Kasumi-1 (cell line): Measurements from ENCODE around the gene EXOC3L1.

Source experiments
- DNase-seq, 2 experiments: peaks; one replicate each; lab custom pipeline; 2025; lab: John Stamatoyannopoulos, UW

Gene EXOC3L1

DNA sequence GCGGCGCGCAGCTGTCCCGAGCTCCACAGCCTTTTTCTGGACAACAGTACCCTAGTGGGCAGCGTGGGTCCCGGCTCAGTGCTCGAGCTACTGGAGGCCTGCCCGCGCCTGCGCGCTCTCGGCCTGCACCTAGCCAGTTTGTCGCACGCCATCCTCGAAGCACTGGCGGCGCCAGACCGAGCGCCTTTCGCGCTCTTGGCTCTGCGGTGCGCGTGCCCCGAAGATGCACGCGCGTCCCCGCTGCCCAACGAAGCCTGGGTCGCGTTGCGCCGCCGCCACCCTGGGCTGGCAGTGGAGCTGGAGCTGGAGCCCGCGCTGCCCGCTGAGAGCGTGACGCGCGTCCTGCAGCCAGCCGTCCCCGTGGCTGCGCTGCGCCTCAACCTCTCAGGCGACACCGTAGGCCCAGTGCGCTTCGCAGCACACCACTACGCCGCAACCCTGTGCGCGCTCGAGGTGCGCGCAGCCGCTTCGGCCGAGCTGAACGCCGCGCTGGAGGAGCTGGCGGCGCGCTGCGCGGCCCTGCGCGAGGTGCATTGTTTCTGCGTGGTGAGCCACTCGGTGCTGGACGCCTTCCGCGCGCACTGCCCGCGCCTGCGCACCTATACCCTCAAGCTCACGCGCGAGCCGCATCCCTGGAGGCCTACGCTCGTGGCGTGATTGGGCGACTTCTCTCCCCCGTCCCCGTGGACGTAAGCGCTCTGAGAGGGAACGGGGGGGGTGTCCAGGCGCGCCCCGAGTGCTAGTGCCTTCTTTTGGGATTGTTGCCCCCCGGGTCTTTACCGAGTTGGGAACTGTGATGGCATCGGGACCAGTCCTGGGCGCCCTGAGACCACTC, 26.6 kb downstream of the EXOC3L1 start:
- no peak for DNase-seq

DNA sequence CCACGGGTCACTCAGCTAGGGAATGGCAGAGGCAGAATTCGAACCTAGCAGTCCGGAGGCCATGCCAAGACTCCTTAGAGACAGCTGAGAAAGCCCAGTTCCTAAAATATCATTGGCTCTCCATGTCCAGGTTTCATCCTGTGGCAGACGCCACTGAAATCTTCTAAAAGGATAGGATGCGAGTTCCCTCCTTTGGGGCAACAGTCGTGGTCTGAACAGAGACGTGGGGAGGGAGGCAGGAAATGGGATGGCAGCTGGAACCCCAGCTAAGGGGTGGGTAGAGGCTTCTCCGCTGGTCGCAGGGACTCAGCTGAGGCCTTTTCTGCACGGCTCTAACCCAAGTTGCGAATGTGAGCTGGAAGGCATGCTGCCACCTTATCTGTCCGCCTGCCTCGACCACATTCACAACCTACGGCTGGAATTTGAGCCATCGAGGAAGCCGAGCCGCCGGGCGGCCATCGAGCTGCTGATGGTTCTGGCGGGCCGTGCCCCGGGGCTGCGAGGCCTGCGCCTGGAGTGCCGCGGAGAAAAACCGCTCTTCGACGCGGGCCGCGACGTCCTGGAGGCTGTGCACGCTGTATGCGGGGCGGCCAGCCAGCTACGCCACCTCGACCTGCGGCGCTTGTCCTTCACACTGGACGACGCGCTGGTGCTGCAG, 27.3 kb downstream of the EXOC3L1 start:
- DNase-seq = no peak

DNA sequence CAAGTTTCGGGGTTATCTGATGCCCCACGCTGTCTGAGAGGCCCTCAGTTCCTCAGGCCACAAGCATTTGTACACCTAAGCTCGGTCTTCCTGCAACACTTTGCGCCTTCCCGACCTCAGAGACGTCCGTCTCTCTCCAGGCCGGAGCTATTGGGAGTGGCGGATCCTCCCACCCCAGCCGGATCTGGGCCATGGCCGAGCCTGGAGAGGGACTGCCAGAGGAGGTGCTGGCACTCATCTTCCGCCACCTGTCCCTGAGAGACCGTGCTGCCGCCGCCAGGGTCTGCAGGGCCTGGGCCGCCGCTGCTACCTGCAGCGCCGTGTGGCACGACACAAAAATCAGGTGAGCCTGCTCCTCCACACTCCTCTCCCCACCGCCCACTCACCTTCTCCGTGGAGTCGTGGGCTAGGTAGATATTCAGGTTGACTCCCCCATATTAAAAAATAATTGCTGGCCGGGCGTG, 28.3 kb downstream of the EXOC3L1 start:
- no peak for DNase-seq

DNA sequence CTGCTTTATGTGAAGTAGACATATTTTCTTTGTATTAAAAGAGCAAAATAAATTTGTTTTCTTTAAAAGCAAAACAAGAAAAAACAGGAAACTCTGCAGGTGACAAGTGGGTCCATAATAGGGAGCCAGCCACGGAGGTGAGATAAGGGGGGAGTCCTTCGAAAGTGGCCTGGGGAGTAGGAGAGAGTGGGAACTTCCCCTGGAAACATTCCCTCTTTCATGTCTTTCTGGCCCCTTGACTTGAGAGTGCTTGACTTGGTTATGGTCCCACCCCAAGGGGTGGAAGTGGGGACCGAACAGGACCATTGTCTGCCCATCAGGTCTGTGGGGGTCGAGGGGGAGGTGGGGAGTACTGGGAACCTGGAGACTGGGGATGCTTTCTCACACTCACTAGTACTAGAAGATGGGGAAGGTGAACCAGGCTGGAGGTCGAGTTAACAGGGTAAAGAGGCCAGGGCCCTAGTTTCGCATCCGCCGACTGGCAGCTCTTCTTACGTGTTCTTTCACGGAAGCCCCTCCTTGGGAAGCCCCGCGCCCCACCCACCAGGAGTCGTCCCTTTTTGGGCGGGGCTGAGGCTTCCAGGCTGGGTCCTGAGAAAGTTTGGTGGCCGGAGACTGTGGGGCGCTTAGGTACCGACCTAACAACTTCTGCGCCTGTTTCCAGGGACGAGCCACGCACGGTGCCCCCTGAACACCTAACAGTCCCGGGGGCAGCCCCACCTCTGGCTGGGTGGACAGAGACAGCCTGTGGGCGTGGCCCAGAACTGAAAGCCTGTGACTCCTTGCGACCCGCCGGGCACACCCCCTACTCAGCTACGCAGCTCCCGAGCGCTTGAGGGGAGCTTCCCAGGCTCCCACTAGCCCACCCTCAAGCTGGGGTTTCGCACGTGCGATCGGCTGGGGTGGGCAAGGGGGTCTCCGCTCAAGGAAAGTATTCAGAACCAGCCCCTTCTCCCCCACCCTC, 31.0 kb downstream of the EXOC3L1 start:
- no peak for DNase-seq

DNA sequence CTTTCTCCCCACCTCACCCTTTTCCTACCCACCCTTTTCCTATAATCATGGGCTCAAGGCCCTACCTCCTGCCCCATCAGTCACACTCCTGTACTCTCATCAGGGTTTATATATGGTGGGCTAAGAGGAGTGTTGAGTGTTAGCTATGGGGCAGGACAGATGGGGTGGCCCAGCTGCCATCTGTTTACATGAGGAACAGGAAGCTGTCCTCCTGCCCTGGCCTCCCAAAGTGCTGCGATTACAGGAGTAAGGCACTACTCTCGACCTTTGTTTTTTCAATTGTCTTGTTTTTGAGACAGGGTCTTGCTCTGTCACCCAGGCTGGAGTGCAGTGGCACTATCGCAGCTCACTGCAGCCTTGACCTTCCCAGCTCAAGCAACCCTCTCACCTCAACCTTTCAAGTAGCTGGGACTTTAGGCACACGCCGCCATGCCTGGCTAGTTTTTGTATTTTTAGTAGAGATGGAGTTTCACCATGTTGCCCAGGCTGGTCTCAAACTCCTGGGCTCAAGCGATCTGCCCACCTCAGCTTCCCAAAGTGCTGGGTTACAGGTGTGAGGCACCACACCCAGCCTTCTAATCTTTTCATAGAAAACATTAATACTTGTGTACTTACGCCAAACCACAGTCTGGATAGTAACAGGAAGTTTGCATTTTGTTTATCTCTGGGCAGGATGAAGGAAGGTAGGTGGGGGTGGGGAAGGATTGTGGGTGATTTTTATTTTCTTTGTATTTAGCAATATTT, 31.9 kb downstream of the EXOC3L1 start:
- DNase-seq = no peak

DNA sequence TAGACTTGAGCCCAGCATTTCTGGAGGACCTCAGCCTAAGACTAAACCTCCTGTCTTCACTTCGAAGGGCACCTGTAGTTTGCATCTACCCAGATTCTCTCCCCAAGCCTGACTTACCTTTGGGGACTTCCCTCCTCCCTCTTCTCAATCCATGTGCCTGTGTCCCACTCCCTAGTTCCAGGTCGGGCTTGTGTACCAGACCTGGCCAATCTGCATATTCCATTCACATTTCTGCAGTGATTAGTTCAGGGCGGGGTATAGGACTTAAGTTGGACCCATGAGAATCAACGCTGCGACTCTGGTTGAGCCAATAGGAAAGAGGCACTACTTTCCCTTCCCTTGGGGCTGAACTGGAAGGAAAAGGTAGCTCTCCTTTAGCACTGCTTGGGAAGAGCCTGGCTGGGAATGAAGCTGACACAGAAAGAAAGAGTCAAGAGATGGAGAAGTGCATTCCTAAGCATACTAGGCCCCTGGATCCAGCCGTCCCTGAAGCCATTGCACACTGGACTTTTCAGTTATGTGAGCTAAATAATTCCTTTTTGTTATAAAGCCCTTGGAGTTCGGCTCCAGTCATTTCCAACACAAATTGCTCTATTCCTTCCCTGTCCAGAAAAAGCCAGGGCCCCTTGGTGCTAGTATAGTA, 32.7 kb downstream of the EXOC3L1 start:
- DNase-seq = no peak

DNA sequence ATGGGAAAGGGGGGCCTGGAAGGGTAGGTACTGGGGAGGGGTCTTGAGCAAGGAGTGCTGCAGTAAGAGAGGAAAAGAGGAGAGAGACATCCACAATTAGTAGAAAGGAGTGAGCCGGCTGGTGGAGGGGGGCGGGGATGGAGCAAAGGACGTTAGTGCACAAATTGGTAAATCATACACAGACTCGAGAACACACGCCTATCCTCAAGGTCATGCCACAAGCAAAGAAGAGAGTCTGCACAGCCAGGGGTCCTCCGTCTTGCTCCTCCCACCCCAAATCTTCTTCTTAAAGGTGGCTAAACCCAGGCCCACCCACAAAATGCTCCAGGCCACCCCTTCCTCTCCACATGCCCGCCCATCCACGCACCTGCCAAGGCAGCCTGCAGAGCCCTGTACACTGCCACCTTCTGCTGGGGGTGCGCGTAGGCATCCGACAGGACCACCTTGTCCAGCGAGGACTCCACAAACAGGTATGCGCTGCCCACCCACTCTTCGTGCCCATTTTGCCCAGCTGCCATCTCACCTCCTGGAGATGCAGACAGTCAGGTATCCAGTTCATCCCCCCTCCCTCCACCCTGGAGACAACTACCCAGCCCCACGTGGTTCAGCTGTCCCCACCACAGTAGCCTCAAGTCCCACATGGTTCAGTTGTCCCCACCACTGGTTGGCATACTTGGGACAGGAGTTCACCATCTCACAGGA, 33.6 kb downstream of the EXOC3L1 start:
- DNase-seq = no peak

DNA sequence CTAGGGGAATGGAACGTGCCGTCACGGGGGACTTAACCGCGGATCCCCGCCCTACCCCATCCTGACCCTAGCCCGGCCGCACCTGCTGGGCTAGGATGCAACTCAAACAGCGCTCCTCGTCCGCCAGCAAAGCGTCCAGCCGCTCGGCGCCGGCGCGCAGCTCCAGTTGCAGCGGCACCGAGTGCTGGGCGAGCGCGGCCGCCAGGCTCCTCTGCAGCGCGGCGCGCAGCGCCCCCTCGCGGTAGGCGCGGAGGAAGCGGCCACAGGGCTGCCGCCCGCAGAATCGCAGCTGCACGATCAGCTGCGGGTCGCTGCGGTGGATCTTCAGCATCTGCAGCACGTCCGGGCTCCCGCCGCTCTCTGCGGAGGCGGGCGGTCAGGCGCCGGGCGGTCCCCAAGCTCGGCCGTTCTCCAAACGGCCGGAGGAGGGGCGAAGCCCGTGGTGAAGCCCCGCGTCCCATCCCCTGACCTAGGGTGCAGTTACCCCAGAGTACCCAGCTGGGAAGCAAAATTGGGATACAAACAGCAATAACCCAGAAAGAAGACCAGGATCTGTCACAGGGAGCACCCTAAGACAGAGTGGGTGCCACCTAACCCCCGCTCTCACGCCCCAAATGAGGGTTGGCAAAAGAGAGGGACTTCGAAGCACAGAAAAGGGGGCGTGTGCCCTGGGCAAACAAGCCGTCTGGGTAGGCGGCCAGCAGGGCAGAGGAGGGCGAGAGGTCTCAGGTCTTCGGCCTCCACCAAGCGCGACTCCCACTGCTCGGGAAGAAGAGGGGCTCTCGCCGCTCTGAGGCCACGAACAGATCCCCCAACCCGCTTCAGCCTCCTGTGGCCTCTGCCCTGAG, 34.4 kb downstream of the EXOC3L1 start:
- peak; percentile 35 to 52 for DNase-seq

DNA sequence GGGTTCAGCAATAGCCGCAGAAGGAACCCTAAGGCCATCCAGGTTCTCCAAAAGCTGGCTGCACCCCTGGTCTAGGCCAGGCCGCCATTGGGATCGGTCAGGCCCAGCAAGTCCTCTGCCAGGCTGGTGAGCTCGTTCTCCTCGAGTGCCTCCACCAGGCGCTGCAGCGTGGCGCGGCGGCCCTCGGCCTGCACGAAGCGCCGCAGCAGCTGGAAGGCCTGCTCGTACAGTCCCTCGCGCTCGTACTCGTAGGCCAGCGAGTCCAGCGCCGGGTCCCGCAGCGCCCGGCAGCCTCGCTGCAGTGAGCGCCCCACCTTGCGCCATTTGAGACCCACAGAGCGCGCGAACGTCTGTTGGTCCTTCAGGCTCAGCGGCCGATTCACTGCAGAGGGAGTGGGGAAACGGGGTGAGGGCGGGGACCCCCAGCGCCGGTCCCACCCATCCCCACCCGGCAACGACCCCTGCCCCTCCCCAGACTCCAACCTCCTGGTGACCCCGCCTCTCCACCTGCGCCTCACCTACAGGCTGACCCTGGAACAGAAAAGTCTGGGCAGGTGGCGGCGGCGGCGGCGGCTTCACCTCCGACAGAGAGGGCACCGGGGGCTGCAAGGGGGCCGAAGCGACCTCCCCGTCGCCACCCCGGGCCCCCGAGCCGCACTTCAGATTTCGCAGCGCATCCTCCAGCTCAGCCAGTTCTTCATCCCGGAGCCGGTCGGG, 35.2 kb downstream of the EXOC3L1 start:
- DNase-seq = no peak

DNA sequence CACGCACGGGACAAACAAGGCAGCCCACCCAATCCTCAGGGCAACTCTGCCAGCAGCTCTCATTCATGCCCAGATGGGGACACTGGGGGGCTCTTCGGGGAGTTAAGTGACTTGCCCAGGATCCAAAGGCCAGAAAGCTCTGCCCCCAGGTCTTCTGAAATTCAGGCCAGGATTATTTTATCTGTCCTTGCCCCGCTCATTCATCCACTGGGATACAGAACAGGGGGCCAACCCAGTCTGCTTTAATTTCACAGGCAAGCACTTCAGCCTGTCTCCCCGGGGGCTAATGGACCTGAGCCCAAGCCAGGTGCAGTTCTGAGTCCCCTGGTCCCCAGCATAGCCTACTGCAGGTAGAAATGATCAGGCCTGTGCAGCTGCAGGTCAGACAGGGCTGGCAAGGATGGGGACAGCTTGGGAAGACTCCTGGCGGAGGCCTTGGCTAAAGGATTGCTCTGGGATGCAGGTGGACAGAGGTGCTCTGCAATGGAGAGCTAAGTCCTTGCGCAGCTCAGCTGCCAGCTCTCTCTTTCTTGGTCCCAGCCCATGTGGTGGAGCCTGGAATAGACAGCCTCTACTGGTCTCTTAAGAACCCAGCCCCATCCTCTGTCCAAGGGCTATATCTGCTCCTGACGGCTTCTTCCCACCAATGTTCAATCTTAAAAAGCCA, 38.4 kb downstream of the EXOC3L1 start:
- DNase-seq = no peak

DNA sequence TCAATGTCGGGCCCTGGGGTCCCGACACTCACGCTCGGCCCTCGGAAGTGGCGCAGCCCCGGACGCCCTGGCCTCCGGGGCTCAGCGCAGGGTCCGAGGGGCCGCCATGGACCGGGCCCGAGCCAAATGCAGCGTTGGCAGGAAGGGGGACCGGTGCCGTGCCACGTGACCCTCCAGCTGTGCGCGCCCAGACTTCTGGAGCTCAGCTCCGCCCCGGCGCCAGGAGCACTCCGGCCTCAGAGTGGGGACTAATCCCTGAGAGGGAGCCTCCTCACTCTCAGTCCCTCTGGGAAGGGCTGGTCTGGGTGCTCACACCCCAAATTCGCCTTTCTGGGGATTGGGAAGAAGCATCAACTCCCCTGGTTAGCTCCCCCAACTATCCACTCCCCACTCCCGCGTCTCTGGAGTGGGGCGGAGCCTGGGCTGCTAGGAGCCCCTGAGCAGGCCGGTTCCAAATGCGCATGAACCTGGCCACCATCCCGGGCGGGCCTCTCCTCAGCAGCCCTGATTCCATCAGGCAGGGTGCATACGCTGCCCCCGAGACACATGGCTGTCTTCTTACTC, 39.0 kb downstream of the EXOC3L1 start, which contains the start of gene B3GNT9:
TSS of gene B3GNT9 (minus strand) at position 166 of the 564 bp plus-strand sequence. CDS start 513 bp downstream, outside the sequence.
- no peak for DNase-seq

DNA sequence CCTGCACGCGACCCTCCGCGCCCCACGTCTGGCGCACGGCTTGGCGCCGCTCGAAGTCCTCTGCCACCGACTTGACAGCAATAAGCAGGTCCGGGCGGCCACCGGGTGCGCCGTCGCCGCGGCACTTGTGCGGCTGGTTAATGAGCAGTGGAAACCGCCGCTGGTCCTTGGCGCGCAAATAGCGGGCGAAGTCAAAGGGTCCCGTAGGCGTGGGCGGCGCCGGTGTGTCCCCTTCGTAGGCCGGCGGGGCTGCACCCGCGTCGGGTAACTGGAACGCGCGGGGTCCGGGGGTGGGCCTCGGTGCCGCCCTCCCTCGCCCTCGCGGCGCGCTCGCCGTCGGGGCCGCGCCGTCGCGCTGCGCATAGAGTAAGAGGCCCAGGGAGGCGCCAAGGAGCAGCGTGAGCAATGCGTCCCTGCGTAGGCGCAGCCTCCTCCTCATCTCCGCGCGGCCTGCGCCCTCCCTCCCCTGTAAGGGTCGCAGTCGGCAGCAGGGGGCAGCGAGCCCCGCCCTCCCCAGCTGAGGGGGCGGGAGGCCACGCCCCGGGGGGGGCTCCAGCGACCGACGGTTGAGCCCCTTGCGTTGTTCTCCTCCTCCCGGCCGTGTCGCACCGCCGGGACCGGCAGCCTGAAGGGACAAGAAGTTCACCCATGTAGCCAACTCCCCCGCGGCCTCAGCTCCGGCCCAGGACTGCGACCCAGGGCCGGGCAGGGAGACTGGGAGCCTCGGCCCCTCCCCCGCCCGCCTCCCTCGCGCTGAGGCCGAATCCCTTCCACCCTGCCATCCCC, 39.7 kb downstream of the EXOC3L1 start:
- no peak for DNase-seq

DNA sequence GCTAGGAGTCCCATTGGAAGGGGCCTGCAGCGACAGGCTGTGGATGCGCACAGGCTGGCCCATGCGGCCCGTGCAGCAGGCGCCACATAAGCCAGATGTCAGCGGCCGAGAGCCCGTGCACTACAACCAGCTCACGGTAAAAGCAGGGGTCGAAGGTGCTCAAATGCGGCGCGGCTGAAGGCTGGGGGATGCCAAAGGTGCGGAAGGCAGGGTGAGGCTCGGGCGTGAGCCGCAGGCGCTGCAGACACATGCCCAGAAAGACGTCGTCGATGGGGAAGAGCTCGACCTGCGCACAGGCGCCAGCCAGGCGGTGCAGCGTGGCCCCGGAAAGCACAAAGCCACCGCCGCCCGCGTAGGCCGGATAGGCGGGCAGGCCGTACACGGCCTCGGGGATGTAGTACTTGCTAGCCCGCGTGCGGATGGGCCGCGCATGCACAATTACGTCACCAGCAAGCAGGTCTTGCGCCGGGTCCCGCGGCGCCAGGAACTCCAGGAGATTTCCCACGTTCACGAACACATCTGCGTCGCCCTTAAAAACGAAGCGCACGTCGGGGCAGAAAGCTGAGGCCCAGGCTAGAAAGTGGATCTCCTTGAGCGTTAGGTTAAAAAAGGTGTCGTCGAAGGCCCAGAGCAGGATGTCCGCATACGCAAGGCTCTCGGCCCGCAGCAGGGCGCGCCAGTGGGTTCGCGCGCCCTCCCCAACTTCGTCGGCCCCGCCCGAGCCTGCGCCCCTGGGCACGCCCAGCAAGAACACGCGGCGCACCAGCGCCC, 40.5 kb downstream of the EXOC3L1 start:
- no peak for DNase-seq

DNA sequence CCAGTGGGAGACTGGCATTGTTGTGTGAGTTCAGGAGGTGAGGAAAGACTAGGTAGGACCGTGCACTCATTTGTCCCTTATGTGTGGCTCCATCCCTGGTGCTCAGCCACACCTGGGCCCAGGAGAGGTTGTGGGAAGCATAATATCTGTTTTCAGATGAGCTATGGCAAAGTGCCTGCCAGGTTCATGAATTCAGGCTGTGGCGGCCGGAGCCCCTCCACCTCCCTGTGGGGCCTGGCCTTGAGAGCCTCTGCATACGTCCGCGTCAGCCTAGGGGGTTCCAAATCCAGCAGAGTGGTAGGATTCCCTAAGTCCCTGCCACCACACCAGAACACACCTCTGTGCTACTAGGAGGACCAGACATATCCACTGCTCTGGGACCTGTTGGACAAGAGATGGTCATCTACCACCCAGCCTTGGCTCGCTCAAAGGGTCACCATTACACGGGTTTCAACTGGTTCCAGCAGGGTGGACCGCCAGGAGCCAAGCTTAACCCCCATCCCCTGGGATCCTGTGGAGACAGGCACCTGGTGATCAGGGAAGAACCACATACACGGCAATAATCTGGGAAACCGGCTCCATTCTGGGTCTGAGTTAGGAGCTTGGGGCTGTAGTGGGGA, 41.2 kb downstream of the EXOC3L1 start:
- no peak for DNase-seq

DNA sequence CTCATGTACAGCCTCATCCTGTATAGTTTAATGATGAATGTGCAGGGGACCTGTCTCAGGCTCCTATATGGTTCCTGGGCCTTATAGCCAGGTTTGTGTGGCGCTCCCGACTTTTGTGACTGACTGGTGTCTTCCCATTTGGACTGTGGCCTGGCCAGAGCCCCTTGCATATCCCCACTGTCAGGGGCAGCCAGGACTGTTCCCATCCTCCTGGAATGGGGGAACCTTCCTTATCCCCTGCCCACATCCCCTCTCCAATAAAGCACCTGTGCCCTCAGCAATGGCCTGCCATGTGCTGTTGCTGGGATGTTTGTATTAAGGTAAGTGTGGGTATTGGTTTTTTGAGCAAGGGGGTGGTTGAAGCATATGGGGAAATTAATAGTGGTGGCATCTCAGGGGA, 41.7 kb downstream of the EXOC3L1 start:
- DNase-seq = no peak
